OCI-LY7 (cell line): ENCODE results near the gene SP8. TPM values are rescaled to one million over a fixed set of nuclear protein-coding genes. Genes with fewer than 3 reads are reported as not detected.

ENCODE experiments used
- BruUV-seq: library from RNA; stranded (reverse); fragments of 400-500 nt; replicated peaks from 2 replicates; lab custom pipeline; 2021; lab: Mats Ljungman, UMichigan
- CTCF ChIA-PET: fragments of 300-600 bp; sonication (Branson Sonifier 250); formaldehyde crosslinking; loops from one replicate; lab custom pipeline; 2022; ENCODE audit warnings: antibody characterized with exemption; ENCODE audit not compliant: unreplicated experiment; lab: Charles Lee
- POLR2A ChIA-PET: fragments of 300-600 bp; sonication (Branson Sonifier 250); formaldehyde crosslinking; loops from one replicate; lab custom pipeline; 2022; ENCODE audit warnings: antibody characterized with exemption; lab: Charles Lee
- DNase-seq: peaks from one replicate; pipeline ENCODE4 v3.0.0-alpha.2; 2015; ENCODE audit warnings: low spot score
- H2AFZ ChIP-seq: fragments of 200-600 bp; sonication (generic), shearing (Covaris generic); 2 replicates; pipeline ENCODE4 v1.6.1; 2014; ENCODE audit warnings: mild to moderate bottlenecking, antibody characterized with exemption, low read length, moderate library complexity
- H3K27ac ChIP-seq: fragments of 200-600 bp; sonication (generic); 2 replicates; pipeline ENCODE4 v1.5.1; 2014; ENCODE audit warnings: mixed run types, low read depth, mild to moderate bottlenecking, moderate library complexity, low read length, inconsistent platforms; ENCODE audit not compliant: poor library complexity, severe bottlenecking
- H3K36me3 ChIP-seq: fragments of 200-600 bp; sonication (generic); 2 replicates; pipeline ENCODE4 v1.6.1; 2014; ENCODE audit warnings: mild to moderate bottlenecking, antibody characterized with exemption, low read length, moderate library complexity, mixed read lengths; ENCODE audit not compliant: insufficient read depth
- H3K4me1 ChIP-seq: fragments of 200-600 bp; sonication (generic); 2 replicates; pipeline ENCODE4 v1.5.1; 2014; ENCODE audit warnings: mild to moderate bottlenecking, low read length; ENCODE audit not compliant: insufficient read depth, poor library complexity, severe bottlenecking
- H3K4me2 ChIP-seq: fragments of 200-600 bp; sonication (generic); 2 replicates; pipeline ENCODE4 v1.6.1; 2014; ENCODE audit warnings: mild to moderate bottlenecking, low read length
- H3K4me3 ChIP-seq: fragments of 200-600 bp; sonication (generic); 2 replicates; pipeline ENCODE4 v1.5.1; 2014; ENCODE audit warnings: mild to moderate bottlenecking, low read depth, low read length; ENCODE audit not compliant: poor library complexity, severe bottlenecking
- H3K79me2 ChIP-seq: fragments of 200-600 bp; sonication (generic); 2 replicates; pipeline ENCODE4 v1.6.1; 2016; ENCODE audit warnings: low read depth, mild to moderate bottlenecking, low read length, moderate library complexity, mixed read lengths; ENCODE audit not compliant: insufficient read depth
- H3K9me2 ChIP-seq: fragments of 200-600 bp; sonication (generic); 2 replicates; pipeline ENCODE4 v1.6.1; 2016; ENCODE audit warnings: mild to moderate bottlenecking, low read length, mixed read lengths; ENCODE audit not compliant: insufficient read depth
- H3K9me3 ChIP-seq: fragments of 200-600 bp; sonication (generic); 2 replicates; pipeline ENCODE4 v1.6.1; 2014; ENCODE audit warnings: mild to moderate bottlenecking, mixed run types, low read length, mixed read lengths
- H4K20me1 ChIP-seq: fragments of 200-600 bp; sonication (generic); 2 replicates; pipeline ENCODE4 v1.6.1; 2014; ENCODE audit warnings: mild to moderate bottlenecking, antibody characterized with exemption, low read length, moderate library complexity, mixed read lengths; ENCODE audit not compliant: insufficient read depth
- EZH2phosphoT487 ChIP-seq: fragments of 200-600 bp; sonication (generic); IDR thresholded peaks from 2 replicates; pipeline ENCODE4 v1.6.1; 2018; ENCODE audit warnings: low read depth, borderline replicate concordance, mild to moderate bottlenecking, mixed run types, antibody characterized with exemption, low read length, moderate library complexity, mixed read lengths
- intact Hi-C: fragments of 100-400 bp; cut with micrococcal nuclease; formaldehyde crosslinking; loops from one replicate; pipeline ENCODE4 v1.10.0; 2022; ENCODE audit not compliant: unreplicated experiment
- total RNA-seq, 2 experiments: library from RNA; depleted of rRNA in 1 of 2; stranded (reverse); fragments of >200 nt in 1 of 2; shearing (Covaris generic) in 1 of 2; gene quantifications; 2 replicates each; pipeline ENCODE4 v1.2.3, GENCODE V29; 2014 to 2022
- TF ChIP-seq, protein P1 (sequence below): fragments of 200-600 bp; sonication (generic); conservative IDR thresholded peaks from 2 replicates; pipeline ENCODE4 v1.5.1; 2014; ENCODE audit warnings: mild to moderate bottlenecking, antibody characterized with exemption, low read length, moderate library complexity, mixed read lengths

The SP8 gene
- total RNA-seq, 2 experiments from 2014 or later = not detected

DNA sequence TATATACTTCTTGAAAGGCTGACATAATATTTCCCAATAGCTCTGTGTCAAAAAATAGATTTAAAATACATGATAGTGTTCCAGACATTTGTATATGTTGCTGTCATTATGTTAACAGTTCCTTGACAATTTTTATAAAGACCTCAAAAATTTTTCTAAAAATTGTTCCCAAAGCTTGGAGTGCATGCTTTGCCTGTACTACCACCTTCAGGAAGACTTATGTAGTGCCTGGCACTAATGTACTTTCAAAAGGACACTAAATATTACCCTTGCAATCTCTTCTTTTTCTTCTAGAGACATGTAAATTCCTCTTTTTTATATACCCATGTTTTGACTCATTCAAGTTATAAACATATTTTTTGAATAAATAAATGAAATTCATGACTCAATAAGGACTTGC is 48.0 kb upstream of the SP8 start:
- no peak overlapping the region for H3K4me3 ChIP-seq
- TF ChIP-seq, protein P1, sequence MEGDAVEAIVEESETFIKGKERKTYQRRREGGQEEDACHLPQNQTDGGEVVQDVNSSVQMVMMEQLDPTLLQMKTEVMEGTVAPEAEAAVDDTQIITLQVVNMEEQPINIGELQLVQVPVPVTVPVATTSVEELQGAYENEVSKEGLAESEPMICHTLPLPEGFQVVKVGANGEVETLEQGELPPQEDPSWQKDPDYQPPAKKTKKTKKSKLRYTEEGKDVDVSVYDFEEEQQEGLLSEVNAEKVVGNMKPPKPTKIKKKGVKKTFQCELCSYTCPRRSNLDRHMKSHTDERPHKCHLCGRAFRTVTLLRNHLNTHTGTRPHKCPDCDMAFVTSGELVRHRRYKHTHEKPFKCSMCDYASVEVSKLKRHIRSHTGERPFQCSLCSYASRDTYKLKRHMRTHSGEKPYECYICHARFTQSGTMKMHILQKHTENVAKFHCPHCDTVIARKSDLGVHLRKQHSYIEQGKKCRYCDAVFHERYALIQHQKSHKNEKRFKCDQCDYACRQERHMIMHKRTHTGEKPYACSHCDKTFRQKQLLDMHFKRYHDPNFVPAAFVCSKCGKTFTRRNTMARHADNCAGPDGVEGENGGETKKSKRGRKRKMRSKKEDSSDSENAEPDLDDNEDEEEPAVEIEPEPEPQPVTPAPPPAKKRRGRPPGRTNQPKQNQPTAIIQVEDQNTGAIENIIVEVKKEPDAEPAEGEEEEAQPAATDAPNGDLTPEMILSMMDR = peak; percentile 40
- no peak for TF ChIP-seq EZH2phosphoT487
- BruUV-seq = no TSS peak
- no peaks in the 10 kb centered on the region for H4K20me1 ChIP-seq
- no peak overlapping the region for H2AFZ ChIP-seq
- no peak for DNase-seq
- POLR2A ChIA-PET = interaction anchor here (0.6 kb wide), 2 partner anchors 10 to 32 kb away, joined by 3 read pairs; no protein-coding TSS in a partner anchor
- no peaks in the 10 kb centered on the region for H3K9me3 ChIP-seq
- H3K79me2 ChIP-seq = no peaks in the 10 kb centered on the region
- H3K4me1 ChIP-seq = no peaks in the 10 kb centered on the region
- no peak overlapping the region for H3K4me2 ChIP-seq
- intact Hi-C loops = no loop called here
- CTCF ChIA-PET = no interaction called here
- no peaks in the 10 kb centered on the region for H3K9me2 ChIP-seq
- no peak overlapping the region for H3K27ac ChIP-seq
- no peaks in the 10 kb centered on the region for H3K36me3 ChIP-seq

DNA sequence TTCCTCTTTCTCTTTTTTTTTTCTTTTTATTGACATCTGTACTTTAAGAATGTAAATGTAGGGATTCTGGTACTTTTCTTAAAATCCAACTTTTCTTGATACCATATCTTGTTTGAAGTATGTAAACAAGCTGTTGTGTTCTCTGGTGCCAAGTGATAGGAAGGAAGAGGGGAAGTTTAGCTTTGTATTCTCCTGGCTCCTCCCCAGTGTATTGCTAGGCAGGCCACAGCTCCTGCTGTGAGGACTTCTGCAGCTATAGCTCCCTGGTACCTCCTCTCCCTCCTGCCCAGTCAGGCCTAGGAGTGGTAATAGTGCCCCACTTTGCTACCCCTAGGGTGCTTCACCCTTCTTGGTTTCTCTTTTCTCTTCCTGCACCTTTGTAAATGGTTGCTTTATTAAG is 45.3 kb upstream of the SP8 start:
- Histone ChIP-seq H3K4me2 (no peak overlapping the region), H2AFZ (no peak overlapping the region), H3K4me3 (no peak overlapping the region), H4K20me1 (no peaks in the 10 kb centered on the region), H3K27ac (no peak overlapping the region), H3K9me2 (no peaks in the 10 kb centered on the region), H3K9me3 (no peaks in the 10 kb centered on the region), H3K4me1 (no peaks in the 10 kb centered on the region), H3K36me3 (no peaks in the 10 kb centered on the region), H3K79me2 (no peaks in the 10 kb centered on the region)
- no TSS peak for BruUV-seq
- TF ChIP-seq, protein P1 = no peak
- TF ChIP-seq EZH2phosphoT487 = no peak
- no peak for DNase-seq
- intact Hi-C loops = no loop called here
- ChIA-PET POLR2A (interaction anchor here (0.6 kb wide), 2 partner anchors 336 to 822 kb away, joined by 3 read pairs; no protein-coding TSS in a partner anchor), CTCF (interaction anchor here (0.6 to 0.9 kb wide), 2 partner anchors 14 to 176 kb away, joined by 3 to 8 read pairs; no protein-coding TSS in a partner anchor)

DNA sequence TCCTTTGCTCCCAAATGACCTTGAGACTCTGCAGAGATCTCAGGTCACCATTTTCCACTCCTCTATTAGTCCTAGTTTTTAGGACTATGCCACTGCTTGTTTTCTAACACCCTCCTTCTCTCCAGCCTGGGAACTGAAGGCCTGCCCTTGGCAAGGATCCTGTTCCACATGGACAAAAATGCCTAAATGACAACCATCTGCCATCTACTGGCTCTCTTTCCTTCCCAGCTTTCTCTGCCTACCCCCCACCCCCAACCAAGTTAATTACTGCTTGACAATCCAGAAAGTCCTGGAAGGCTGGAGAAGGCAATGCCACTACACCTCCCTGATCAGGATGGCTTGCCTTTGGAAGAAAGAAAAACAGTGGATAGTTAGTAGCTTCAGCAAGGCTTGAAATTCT is 44.8 kb upstream of the SP8 start:
- POLR2A ChIA-PET = no interaction called here
- Histone ChIP-seq H3K9me3 (no peaks in the 10 kb centered on the region), H3K9me2 (no peaks in the 10 kb centered on the region), H2AFZ (no peak overlapping the region), H3K36me3 (no peaks in the 10 kb centered on the region), H3K4me1 (no peaks in the 10 kb centered on the region), H3K4me3 (no peak overlapping the region), H3K4me2 (no peak overlapping the region), H3K79me2 (no peaks in the 10 kb centered on the region), H4K20me1 (no peaks in the 10 kb centered on the region), H3K27ac (no peak overlapping the region)
- intact Hi-C loops = no loop called here
- BruUV-seq = no TSS peak
- CTCF ChIA-PET = interaction anchor here (0.9 kb wide), 1 partner anchor 14 kb away, joined by 3 read pairs; no protein-coding TSS in a partner anchor
- TF ChIP-seq, protein P1 = no peak
- TF ChIP-seq EZH2phosphoT487 = no peak
- DNase-seq = no peak
